ENCODE data around the gene RBMS1.
A peak's percentile ranks its signal among the peaks of the same experiment; 100 is the strongest.
"Not testable (repeated sequence)": the region's sequence is repeated elsewhere in the genome, so short reads cannot be mapped to it uniquely, and the experiment has no call there.

The RBMS1 gene

GRCh38 chr2:160380000-160380570 is 113.5 kb downstream of the RBMS1 start:
- no peak for DNase-seq

DNA sequence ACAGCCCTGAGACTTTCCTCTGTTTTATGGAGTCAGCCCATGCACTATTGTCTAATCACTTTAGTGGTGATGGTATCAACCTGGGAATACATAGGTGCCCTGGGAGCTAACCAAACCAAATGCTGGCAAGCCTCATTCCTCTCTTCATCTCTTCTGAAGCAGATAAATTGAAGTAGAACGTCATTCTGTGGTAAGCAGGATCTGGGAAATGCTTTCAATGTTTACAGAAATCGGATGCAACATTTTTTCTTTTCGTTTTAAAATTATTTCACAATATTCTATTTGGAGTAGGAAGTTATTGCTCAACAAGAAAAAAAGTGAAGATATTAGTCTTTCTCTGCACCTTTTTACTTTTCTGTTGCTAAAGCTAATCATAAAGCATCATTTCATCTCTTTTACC is 114.2 kb downstream of the RBMS1 start:
- no peak for DNase-seq

- no peak for DNase-seq
Observed at GRCh38 chr2:160377204-160377995, 116.2 kb downstream of the RBMS1 start.

DNA sequence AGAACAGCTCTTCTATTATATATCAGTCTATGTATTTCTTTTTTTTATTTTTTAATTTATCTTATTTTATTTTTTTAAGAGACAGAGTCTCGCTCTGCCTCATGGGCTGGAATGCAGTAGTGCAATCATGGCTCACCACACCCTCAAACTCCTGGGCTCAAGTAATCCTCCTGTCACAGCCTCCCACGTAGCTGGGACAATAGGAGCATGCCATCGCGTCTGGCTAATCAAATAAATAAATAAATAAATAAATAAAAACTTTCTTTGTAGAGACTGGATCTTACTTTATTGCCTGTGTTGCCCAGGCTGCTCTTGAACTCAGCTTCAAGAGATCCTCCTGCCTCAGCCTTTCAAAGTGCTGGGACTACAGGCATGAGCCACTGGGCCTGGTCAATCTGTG is 117.0 kb downstream of the RBMS1 start:
- no peak for DNase-seq

- no peak for DNase-seq
Observed at GRCh38 chr2:160375802-160376469, 117.7 kb downstream of the RBMS1 start.

DNA sequence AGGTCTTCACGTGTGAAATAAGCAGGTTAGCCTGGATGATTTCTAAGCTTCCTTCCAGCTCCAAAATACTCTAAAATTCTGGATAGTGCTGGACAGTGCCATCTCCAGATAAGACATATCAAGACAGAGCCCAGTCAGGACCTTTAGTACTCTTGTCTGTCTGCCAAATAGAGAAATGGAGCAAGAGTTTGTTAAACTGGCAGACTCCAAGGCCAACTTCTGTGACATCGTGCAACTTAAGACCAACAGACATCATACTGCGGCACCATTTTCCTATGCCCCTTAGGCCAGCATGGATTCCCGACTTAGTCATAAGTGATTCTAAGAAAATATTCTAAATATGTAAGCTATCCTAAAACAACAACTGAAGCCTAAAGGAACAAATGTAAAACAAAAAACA is 118.6 kb downstream of the RBMS1 start:
- DNase-seq, result no peak

- DNase-seq, result no peak
Observed at GRCh38 chr2:160373666-160374065, 119.9 kb downstream of the RBMS1 start.

DNA sequence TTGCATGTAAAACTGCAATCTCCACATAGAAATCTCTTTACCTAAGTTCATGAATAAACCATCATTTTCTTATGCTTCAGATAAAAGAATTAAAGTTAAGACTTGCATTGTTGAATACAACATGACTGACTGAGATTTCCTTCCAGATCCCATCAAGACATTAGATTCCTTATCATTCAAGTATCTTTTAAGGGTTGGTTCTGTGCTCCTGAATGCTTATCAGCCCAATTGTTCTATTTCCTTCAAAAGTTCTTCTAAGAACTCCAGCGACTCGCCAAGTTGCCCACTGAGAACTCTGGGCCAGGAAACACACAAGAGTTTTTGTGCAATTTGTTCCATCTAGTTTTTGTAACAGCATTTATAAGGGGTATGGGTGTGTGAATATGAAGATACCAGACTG is 120.3 kb downstream of the RBMS1 start:
- DNase-seq, result no peak

- DNase-seq, result no peak
Observed at GRCh38 chr2:160372585-160372984, 121.0 kb downstream of the RBMS1 start.

DNA sequence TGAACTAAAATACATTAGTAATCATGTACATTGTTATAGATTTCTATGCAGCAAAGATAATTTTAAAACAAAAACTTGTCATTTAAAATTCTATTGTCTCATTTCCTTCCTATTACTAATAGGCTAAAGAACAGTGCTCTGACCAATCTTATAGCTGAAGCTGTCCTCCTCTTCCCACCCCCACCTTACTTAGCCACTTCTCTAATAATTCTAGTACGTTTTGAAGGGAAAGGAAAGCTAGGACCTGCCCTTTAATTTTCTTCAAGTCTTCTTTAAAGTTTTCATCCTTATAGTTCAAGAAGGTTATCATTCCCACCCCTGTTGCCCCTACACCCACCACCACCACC is 121.6 kb downstream of the RBMS1 start:
- no peak for DNase-seq

- DNase-seq, result no peak
Observed at GRCh38 chr2:160371251-160372009, 122.2 kb downstream of the RBMS1 start.

- DNase-seq, result no peak
Observed at GRCh38 chr2:160368988-160369930, 124.3 kb downstream of the RBMS1 start.

DNA sequence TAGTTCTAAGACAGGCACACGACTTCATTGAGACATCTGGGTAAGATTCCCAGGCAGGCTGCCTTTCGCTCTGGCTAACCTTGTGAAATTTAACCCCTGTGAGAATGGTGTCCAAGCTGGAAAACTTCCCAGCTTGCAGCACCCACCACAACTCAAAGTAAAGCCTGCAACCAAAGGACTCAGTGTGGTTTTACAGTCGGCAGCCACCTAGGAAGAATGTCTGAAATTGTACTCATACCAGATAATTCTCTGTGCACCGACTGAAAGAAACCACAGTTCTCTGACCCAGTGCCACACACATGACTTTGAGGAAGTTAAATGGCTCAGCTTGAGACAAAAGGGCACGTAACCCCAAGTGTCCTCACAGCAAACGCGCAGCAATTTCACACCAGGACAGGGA is 125.7 kb downstream of the RBMS1 start:
- peak in 2 of 14 donors; percentile 10 to 20 for DNase-seq

DNA sequence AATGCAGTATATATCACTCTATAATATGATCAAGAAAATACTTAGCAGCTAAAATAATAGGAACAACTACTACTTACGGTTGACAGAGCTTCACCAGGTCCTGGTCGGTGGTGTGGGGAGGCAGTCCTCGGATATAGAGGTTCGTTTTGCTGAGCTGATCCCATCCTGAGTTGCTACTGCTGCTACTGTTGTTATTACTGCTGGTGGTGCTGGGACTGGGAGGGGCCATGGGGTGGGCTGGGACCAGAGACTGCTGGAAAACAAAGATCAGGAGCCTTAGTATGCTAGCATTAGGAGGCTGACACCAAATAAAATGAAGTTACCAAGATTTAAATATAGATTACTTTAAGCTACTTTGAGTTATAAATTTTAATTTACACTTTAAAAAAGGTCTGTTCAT is 126.5 kb downstream of the RBMS1 start:
- DNase-seq, result not testable (repeated sequence)

- DNase-seq, result no peak
Observed at GRCh38 chr2:160366474-160366873, 127.1 kb downstream of the RBMS1 start.

DNA sequence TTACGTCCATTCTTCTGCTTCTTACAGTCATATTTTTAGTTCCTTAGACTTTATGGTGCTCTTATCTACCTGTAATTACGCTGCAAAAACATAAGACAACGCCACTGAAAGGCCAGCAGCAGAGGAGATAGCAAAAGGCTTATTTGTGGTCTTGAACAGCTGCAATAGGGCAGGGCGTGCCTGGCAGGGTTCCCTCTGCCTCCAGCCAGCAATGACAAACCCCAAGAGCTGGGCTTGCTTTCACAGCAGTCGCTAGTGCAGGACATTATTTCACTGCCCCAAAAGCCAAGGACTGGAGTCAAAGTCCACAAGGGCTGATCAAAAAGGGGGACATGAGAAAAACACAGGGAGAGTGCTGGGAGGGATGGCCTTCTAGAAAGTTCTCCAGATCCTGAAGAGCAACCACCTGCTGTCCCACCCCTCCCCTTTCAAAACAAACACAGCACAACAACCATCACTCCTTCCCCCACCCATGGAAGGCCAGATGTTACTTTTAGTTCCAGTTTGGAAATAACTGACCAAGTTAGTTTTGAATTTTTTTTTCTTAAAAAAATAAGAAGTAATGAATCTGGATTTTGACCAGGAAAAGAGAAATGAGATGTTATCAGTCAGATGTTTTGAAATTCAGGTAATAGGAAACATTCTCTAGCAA is 127.8 kb downstream of the RBMS1 start:
- peak in 3 of 14 donors; percentile 3 to 30 (median 8) for DNase-seq

DNA sequence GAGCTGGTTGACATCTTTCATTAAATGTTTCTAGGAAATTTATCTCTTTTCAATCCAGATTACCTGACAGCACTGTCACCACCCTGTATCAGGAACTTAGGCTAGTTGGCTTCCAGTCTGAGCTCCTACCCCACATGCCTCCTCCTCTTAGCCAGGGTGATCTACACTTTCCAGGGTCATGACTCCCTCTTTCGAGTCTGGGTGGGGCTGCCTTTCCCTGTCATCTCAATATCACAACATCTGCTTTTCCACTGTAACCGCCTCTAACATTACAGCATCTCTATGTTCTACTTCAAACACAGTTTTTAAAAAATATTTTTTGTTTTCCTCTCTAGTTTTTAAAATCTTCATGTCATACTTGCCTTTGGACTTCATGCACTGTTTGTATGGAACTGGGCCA is 129.2 kb downstream of the RBMS1 start:
- DNase-seq, result no peak

DNA sequence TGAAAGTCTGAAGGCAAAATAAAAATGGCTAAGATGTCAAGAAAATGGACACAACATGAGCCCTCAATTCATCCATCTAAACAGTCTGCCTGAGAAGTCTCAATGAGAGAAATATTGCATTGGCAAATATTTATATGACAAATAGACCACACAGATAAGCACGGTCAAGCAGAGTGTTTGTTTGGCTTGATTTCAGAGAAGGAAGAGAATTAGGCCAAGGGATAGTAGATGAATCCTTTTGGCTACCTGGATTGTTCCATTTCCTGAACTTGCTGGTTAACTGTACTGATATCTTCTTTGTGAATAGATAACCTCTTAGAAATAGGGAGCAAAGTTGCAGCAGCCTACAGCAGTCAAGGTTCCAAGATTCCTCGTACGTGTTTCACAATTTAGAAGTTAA is 129.6 kb downstream of the RBMS1 start:
- no peak for DNase-seq

DNA sequence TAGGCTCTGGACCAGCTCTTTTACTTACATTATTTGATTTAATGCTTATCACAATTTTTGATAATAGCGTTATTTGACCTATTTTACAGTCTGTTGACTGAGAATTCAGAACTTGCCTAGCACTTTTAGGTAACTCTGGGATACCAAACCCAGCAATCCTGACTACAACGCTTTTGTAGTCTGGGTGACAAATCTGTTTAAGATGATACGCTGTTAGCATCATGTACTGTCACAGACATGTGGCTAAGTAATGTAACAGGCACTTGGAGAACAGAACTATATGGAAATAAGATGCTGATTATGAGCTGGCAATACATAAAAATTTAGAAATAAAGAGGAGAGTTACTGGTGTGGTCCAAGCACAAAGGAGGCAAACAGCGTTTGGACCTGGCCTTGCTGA is 130.6 kb downstream of the RBMS1 start:
- no peak for DNase-seq

- no peak for DNase-seq
Observed at GRCh38 chr2:160362541-160362940, 131.1 kb downstream of the RBMS1 start.

DNA sequence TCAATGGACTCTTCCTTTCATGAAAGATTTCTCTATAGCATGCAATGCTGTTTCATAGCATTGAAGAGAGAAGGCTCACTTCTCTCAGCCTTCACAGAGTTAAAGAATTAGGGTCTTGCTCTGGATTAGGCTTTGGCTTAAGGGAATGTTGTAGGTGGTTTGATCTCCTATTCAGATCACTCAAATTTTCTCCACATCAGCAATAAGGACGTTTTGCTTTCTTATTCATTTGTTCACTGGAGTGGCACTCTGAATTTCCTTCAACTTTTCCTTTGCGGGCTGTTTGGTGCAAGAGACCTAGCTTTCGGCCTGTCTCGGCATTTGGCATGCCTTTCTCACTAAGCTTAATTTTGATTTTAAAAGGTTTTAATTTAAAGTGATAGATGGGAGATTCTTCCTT is 131.6 kb downstream of the RBMS1 start:
- no peak for DNase-seq

Measured in C1 segment of cervical spinal cord (tissue), 14 donors.